Measurements from ENCODE around the gene RDH11.
"Not testable (repeated sequence)": the region's sequence is repeated elsewhere in the genome, so short reads cannot be mapped to it uniquely, and the experiment has no call there.

RDH11 gene

GRCh38 chr14:67725171-67725570 lies 29.6 kb upstream of the RDH11 start:
- no peaks in the 10 kb centered on the region for H3K27me3 ChIP-seq (ENCODE audit: control insufficient read depth in 1 of 2, insufficient read depth in 2 of 2, low read length in 2 of 2)
- H3K9me3 ChIP-seq (ENCODE audit: low read length) = no peaks in the 10 kb centered on the region
- H3K36me3 ChIP-seq (ENCODE audit: insufficient read depth, low read length) = no peaks in the 10 kb centered on the region
- H3K27ac ChIP-seq (ENCODE audit: low read depth, low read length) = no peak overlapping the region
- H3K4me3 ChIP-seq (ENCODE audit: low read depth in 1 of 2, low read length in 2 of 2) = no peak overlapping the region
- peaks cover 11% of the 10 kb centered on the region for H3K4me1 ChIP-seq (ENCODE audit: insufficient read depth, low read length)
- no peak overlapping the region for H3K9ac ChIP-seq (ENCODE audit: low read length)

GRCh38 chr14:67722293-67722692 lies 26.7 kb upstream of the RDH11 start:
- Histone ChIP-seq H3K27me3 (ENCODE audit: control insufficient read depth in 1 of 2, insufficient read depth in 2 of 2, low read length in 2 of 2) (no peaks in the 10 kb centered on the region), H3K9ac (ENCODE audit: low read length) (no peak overlapping the region), H3K4me1 (ENCODE audit: insufficient read depth, low read length) (peaks cover 11% of the 10 kb centered on the region), H3K27ac (ENCODE audit: low read depth, low read length) (no peak overlapping the region), H3K36me3 (ENCODE audit: insufficient read depth, low read length) (no peaks in the 10 kb centered on the region), H3K4me3 (ENCODE audit: low read depth in 1 of 2, low read length in 2 of 2) (no peak overlapping the region), H3K9me3 (ENCODE audit: low read length) (no peaks in the 10 kb centered on the region)

GRCh38 chr14:67721875-67722274 lies 26.3 kb upstream of the RDH11 start:
- H3K4me3 ChIP-seq (ENCODE audit: low read depth in 1 of 2, low read length in 2 of 2) = no peak overlapping the region
- no peak overlapping the region for H3K27ac ChIP-seq (ENCODE audit: low read depth, low read length)
- peaks cover 11% of the 10 kb centered on the region for H3K4me1 ChIP-seq (ENCODE audit: insufficient read depth, low read length)
- no peak overlapping the region for H3K9ac ChIP-seq (ENCODE audit: low read length)
- H3K27me3 ChIP-seq (ENCODE audit: control insufficient read depth in 1 of 2, insufficient read depth in 2 of 2, low read length in 2 of 2) = no peaks in the 10 kb centered on the region
- no peaks in the 10 kb centered on the region for H3K9me3 ChIP-seq (ENCODE audit: low read length)
- H3K36me3 ChIP-seq (ENCODE audit: insufficient read depth, low read length) = no peaks in the 10 kb centered on the region

GRCh38 chr14:67719866-67720265 lies 24.3 kb upstream of the RDH11 start:
- peaks cover 11% of the 10 kb centered on the region for H3K4me1 ChIP-seq (ENCODE audit: insufficient read depth, low read length)
- no peak overlapping the region for H3K9ac ChIP-seq (ENCODE audit: low read length)
- H3K27ac ChIP-seq (ENCODE audit: low read depth, low read length) = no peak overlapping the region
- H3K36me3 ChIP-seq (ENCODE audit: insufficient read depth, low read length) = no peaks in the 10 kb centered on the region
- H3K9me3 ChIP-seq (ENCODE audit: low read length) = no peaks in the 10 kb centered on the region
- H3K4me3 ChIP-seq (ENCODE audit: low read depth in 1 of 2, low read length in 2 of 2) = no peak overlapping the region
- no peaks in the 10 kb centered on the region for H3K27me3 ChIP-seq (ENCODE audit: control insufficient read depth in 1 of 2, insufficient read depth in 2 of 2, low read length in 2 of 2)

GRCh38 chr14:67719385-67719784 lies 23.8 kb upstream of the RDH11 start:
- H3K27me3 ChIP-seq (ENCODE audit: control insufficient read depth in 1 of 2, insufficient read depth in 2 of 2, low read length in 2 of 2); H3K9me3 ChIP-seq (ENCODE audit: low read length); H3K4me3 ChIP-seq (ENCODE audit: low read depth in 1 of 2, low read length in 2 of 2); H3K9ac ChIP-seq (ENCODE audit: low read length); H3K27ac ChIP-seq (ENCODE audit: low read depth, low read length); H3K36me3 ChIP-seq (ENCODE audit: insufficient read depth, low read length): not testable (repeated sequence)
- peaks cover 11% of the 10 kb centered on the region for H3K4me1 ChIP-seq (ENCODE audit: insufficient read depth, low read length)

- no peaks in the 10 kb centered on the region for H3K9me3 ChIP-seq (ENCODE audit: low read length)
- no peaks in the 10 kb centered on the region for H3K36me3 ChIP-seq (ENCODE audit: insufficient read depth, low read length)
- no peak overlapping the region for H3K27ac ChIP-seq (ENCODE audit: low read depth, low read length)
- no peak overlapping the region for H3K9ac ChIP-seq (ENCODE audit: low read length)
- H3K4me3 ChIP-seq (ENCODE audit: low read depth in 1 of 2, low read length in 2 of 2) = no peak overlapping the region
- H3K27me3 ChIP-seq (ENCODE audit: control insufficient read depth in 1 of 2, insufficient read depth in 2 of 2, low read length in 2 of 2) = no peaks in the 10 kb centered on the region
- H3K4me1 ChIP-seq (ENCODE audit: insufficient read depth, low read length) = peaks cover 11% of the 10 kb centered on the region
These were observed 22.7 kb upstream of the RDH11 start for GRCh38 chr14:67718265-67718664.

GRCh38 chr14:67717048-67717447 lies 21.5 kb upstream of the RDH11 start:
- Histone ChIP-seq H3K9me3 (ENCODE audit: low read length) (no peaks in the 10 kb centered on the region), H3K4me3 (ENCODE audit: low read depth in 1 of 2, low read length in 2 of 2) (no peak overlapping the region), H3K27ac (ENCODE audit: low read depth, low read length) (no peak overlapping the region), H3K9ac (ENCODE audit: low read length) (no peak overlapping the region), H3K27me3 (ENCODE audit: control insufficient read depth in 1 of 2, insufficient read depth in 2 of 2, low read length in 2 of 2) (no peaks in the 10 kb centered on the region), H3K36me3 (ENCODE audit: insufficient read depth, low read length) (no peaks in the 10 kb centered on the region), H3K4me1 (ENCODE audit: insufficient read depth, low read length) (peaks cover 3% of the 10 kb centered on the region)

GRCh38 chr14:67710209-67710608 lies 14.6 kb upstream of the RDH11 start:
- Histone ChIP-seq H3K27ac (ENCODE audit: low read depth, low read length) (no peak overlapping the region), H3K4me1 (ENCODE audit: insufficient read depth, low read length) (no peaks in the 10 kb centered on the region), H3K4me3 (ENCODE audit: low read depth in 1 of 2, low read length in 2 of 2) (no peak overlapping the region), H3K9ac (ENCODE audit: low read length) (no peak overlapping the region), H3K27me3 (ENCODE audit: control insufficient read depth in 1 of 2, insufficient read depth in 2 of 2, low read length in 2 of 2) (no peaks in the 10 kb centered on the region), H3K36me3 (ENCODE audit: insufficient read depth, low read length) (no peaks in the 10 kb centered on the region), H3K9me3 (ENCODE audit: low read length) (no peaks in the 10 kb centered on the region)

- not testable (repeated sequence) for H3K36me3 ChIP-seq (ENCODE audit: insufficient read depth, low read length); H3K9me3 ChIP-seq (ENCODE audit: low read length); H3K4me1 ChIP-seq (ENCODE audit: insufficient read depth, low read length); H3K27ac ChIP-seq (ENCODE audit: low read depth, low read length); H3K4me3 ChIP-seq (ENCODE audit: low read depth in 1 of 2, low read length in 2 of 2); H3K9ac ChIP-seq (ENCODE audit: low read length); H3K27me3 ChIP-seq (ENCODE audit: control insufficient read depth in 1 of 2, insufficient read depth in 2 of 2, low read length in 2 of 2)
These were observed 14.2 kb upstream of the RDH11 start for GRCh38 chr14:67709796-67710195.

- H3K27ac ChIP-seq (ENCODE audit: low read depth, low read length); H3K4me3 ChIP-seq (ENCODE audit: low read depth in 1 of 2, low read length in 2 of 2); H3K27me3 ChIP-seq (ENCODE audit: control insufficient read depth in 1 of 2, insufficient read depth in 2 of 2, low read length in 2 of 2); H3K4me1 ChIP-seq (ENCODE audit: insufficient read depth, low read length); H3K36me3 ChIP-seq (ENCODE audit: insufficient read depth, low read length); H3K9ac ChIP-seq (ENCODE audit: low read length); H3K9me3 ChIP-seq (ENCODE audit: low read length): not testable (repeated sequence)
These were observed 13.8 kb upstream of the RDH11 start for GRCh38 chr14:67709346-67709745.

GRCh38 chr14:67705211-67705610 lies 9.6 kb upstream of the RDH11 start:
- H3K9me3 ChIP-seq (ENCODE audit: low read length) = no peaks in the 10 kb centered on the region
- no peaks in the 10 kb centered on the region for H3K4me1 ChIP-seq (ENCODE audit: insufficient read depth, low read length)
- H3K36me3 ChIP-seq (ENCODE audit: insufficient read depth, low read length) = no peaks in the 10 kb centered on the region
- H3K9ac ChIP-seq (ENCODE audit: low read length) = no peak overlapping the region
- H3K4me3 ChIP-seq (ENCODE audit: low read depth in 1 of 2, low read length in 2 of 2) = no peak overlapping the region
- H3K27ac ChIP-seq (ENCODE audit: low read depth, low read length) = no peak overlapping the region
- H3K27me3 ChIP-seq (ENCODE audit: control insufficient read depth in 1 of 2, insufficient read depth in 2 of 2, low read length in 2 of 2) = no peaks in the 10 kb centered on the region

- Histone ChIP-seq H3K27ac (ENCODE audit: low read depth, low read length) (no peak overlapping the region), H3K9ac (ENCODE audit: low read length) (no peak overlapping the region), H3K9me3 (ENCODE audit: low read length) (no peaks in the 10 kb centered on the region), H3K36me3 (ENCODE audit: insufficient read depth, low read length) (no peaks in the 10 kb centered on the region), H3K4me1 (ENCODE audit: insufficient read depth, low read length) (no peaks in the 10 kb centered on the region), H3K4me3 (ENCODE audit: low read depth in 1 of 2, low read length in 2 of 2) (no peak overlapping the region), H3K27me3 (ENCODE audit: control insufficient read depth in 1 of 2, insufficient read depth in 2 of 2, low read length in 2 of 2) (no peaks in the 10 kb centered on the region)
These were observed 9.0 kb upstream of the RDH11 start for GRCh38 chr14:67704484-67705089.
